Stomach (tissue), 9 donors: ENCODE data around the gene APBA3. TPM values are rescaled to one million over a fixed set of nuclear protein-coding genes. Genes with fewer than 3 reads are reported as not detected.
A peak's percentile ranks its signal among the peaks of the same experiment; 100 is the strongest.

ENCODE experiments used
- DNase-seq, 2 donors: peaks; one replicate each; pipeline versions ENCODE4 v3.0.0 to v3.0.0-alpha.2; 2013 to 2019
- H3K27ac ChIP-seq, 5 donors: fragments of 200-600 bp in 4 of 5; sonication (generic) in 4 of 5; one replicate each; pipeline ENCODE4 v1.5.1; 2013 to 2019; ENCODE audit warnings: mild to moderate bottlenecking in 1 of 5, moderate library complexity in 1 of 5
- H3K27me3 ChIP-seq, 3 donors: fragments of 200-600 bp; sonication (generic); one replicate each; pipeline ENCODE4 v1.5.1; 2017 to 2019; ENCODE audit warnings: mixed run types in 1 of 3
- H3K36me3 ChIP-seq, 4 donors: fragments of 200-600 bp; sonication (generic); 1 replicate in 3 of 4; 2 replicates in 1 of 4; pipeline ENCODE4 v1.5.1; 2016 to 2019
- H3K4me1 ChIP-seq, 4 donors: fragments of 200-600 bp; sonication (generic); one replicate each; pipeline ENCODE4 v1.5.1; 2016 to 2019
- H3K4me3 ChIP-seq, 4 donors: fragments of 200-600 bp; sonication (generic) in 3 of 4; one replicate each; pipeline ENCODE4 v1.5.1; 2016 to 2019; ENCODE audit warnings: mild to moderate bottlenecking in 1 of 4
- H3K9me3 ChIP-seq, 4 donors: fragments of 200-600 bp; sonication (generic); one replicate each; pipeline ENCODE4 v1.5.1; 2016 to 2019
- CTCF ChIP-seq, 7 experiments: fragments of 450-650 bp in 4 of 7; fragments of 200-600 bp in 3 of 7; sonication (generic) in 3 of 7; IDR thresholded peaks; one replicate each; pipeline ENCODE4 v1.5.1; 2016 to 2019; ENCODE audit warnings: antibody characterized with exemption in 7 of 7, control low read depth in 2 of 7, mild to moderate bottlenecking in 1 of 7
- EP300 ChIP-seq: sonication (generic); formaldehyde crosslinking; IDR thresholded peaks from one replicate; pipeline ENCODE4 v1.6.1; 2017; ENCODE audit warnings: antibody characterized with exemption
- POLR2A ChIP-seq, 4 donors: fragments of 450-650 bp; IDR thresholded peaks; one replicate each; pipeline ENCODE4 v1.6.1; 2016; ENCODE audit warnings: antibody characterized with exemption in 4 of 4, control low read depth in 2 of 4, mild to moderate bottlenecking in 1 of 4, moderate library complexity in 1 of 4
- POLR2AphosphoS5 ChIP-seq, 3 donors: sonication (generic); formaldehyde crosslinking; IDR thresholded peaks; one replicate each; pipeline ENCODE4 v1.6.1; 2016; ENCODE audit warnings: antibody characterized with exemption in 3 of 3
- WGBS, 5 donors: extraction: QIAGEN DNeasy Blood & Tissue Kit in 3 of 5; methylation state at CpG; one replicate each; pipeline versions ENCODE4 v1.1.5 to v1.1.7; 2013 to 2018; 5-methylcytosine and 5-hydroxymethylcytosine counted together
- intact Hi-C: fragments of 100-400 bp; cut with DNase I; formaldehyde crosslinking; loops from one replicate; pipeline ENCODE4 v1.15.1; 2023; ENCODE audit warnings: low total_unique reads
- polyA plus RNA-seq, 3 donors: library from polyadenylated mRNA; stranded (reverse); fragments of 200-250 nt; gene quantifications; one replicate each; pipeline ENCODE4 v1.2.3, GENCODE V29; 2013
- total RNA-seq, 5 donors: library from RNA; depleted of rRNA; stranded (reverse); fragments of >200 nt; gene quantifications; one replicate each; pipeline versions ENCODE4 v1.1.0 to v1.2.3, GENCODE V29; 2014 to 2016
- donor health status: healthy with polysubstance abuse.
- donor health status: Bipolar disorder and iron deficiency.
- donor health status: healthy.

APBA3 gene
- total and polyA plus RNA-seq, 8 donors = 9.4 to 111 (median 16.6) TPM

- H3K4me1 ChIP-seq = peaks cover 4 to 67% (median 47%) of the 10 kb centered on the region in 4 donors
- H3K27ac ChIP-seq = peak overlapping the region; percentile 78 to 88 (median 86)
- no peak overlapping the region for H3K4me3 ChIP-seq
- no peak for TF ChIP-seq CTCF (IDR thresholded peaks at IDR 0.05)
- no peak for TF ChIP-seq EP300
- no peak for TF ChIP-seq POLR2AphosphoS5 (IDR thresholded peaks at IDR 0.05)
- no peaks in the 10 kb centered on the region for H3K9me3 ChIP-seq
- WGBS, 5 donors = 84 to 90% (median 88%) methylated on average over 4 of the region's 4 CpGs
- H3K27me3 ChIP-seq = peaks cover 0 to 61% (median 36%) of the 10 kb centered on the region in 3 donors
- no peak for DNase-seq
- intact Hi-C loops = no loop called here
- H3K36me3 ChIP-seq = no peaks in the 10 kb centered on the region
Observed at GRCh38 chr19:3719868-3720267, 41.6 kb downstream of the APBA3 start.

- intact Hi-C loops = no loop called here
- peaks cover 10 to 53% (median 47%) of the 10 kb centered on the region in 4 donors for H3K4me1 ChIP-seq
- TF ChIP-seq CTCF (IDR thresholded peaks at IDR 0.05) (no peak), POLR2A (IDR thresholded peaks at IDR 0.05) (no peak), POLR2AphosphoS5 (IDR thresholded peaks at IDR 0.05) (no peak), EP300 (no peak)
- no peak for DNase-seq
- WGBS, 5 donors = 73 to 77% (median 74%) methylated on average over 15 to 16 of the region's 16 CpGs
- H3K27ac ChIP-seq = no peak overlapping the region
- no peaks in the 10 kb centered on the region for H3K9me3 ChIP-seq
- H3K27me3 ChIP-seq = peaks cover 0 to 28% (median 15%) of the 10 kb centered on the region in 3 donors
- H3K36me3 ChIP-seq = no peaks in the 10 kb centered on the region
- H3K4me3 ChIP-seq = no peak overlapping the region
Observed at GRCh38 chr19:3716147-3716668, 45.3 kb downstream of the APBA3 start.

- 25 to 35% (median 33%) methylated on average over 21 to 23 of the region's 23 CpGs for WGBS, 5 donors
- Histone ChIP-seq H3K9me3 (no peaks in the 10 kb centered on the region), H3K27ac (peak overlapping the region; percentile 75 to 88 (median 84)), H3K4me3 (no peak overlapping the region), H3K36me3 (no peaks in the 10 kb centered on the region), H3K27me3 (peaks cover 0 to 10% (median 0%) of the 10 kb centered on the region in 3 donors), H3K4me1 (peaks cover 13 to 41% (median 40%) of the 10 kb centered on the region in 4 donors)
- no peak for TF ChIP-seq EP300
- no peak for TF ChIP-seq POLR2A (IDR thresholded peaks at IDR 0.05)
- TF ChIP-seq POLR2AphosphoS5 (IDR thresholded peaks at IDR 0.05) = peak in 1 of 3 donors; percentile 45
- TF ChIP-seq CTCF (IDR thresholded peaks at IDR 0.05) = no peak
- DNase-seq = peak; percentile 80 to 81
- intact Hi-C loops = no loop called here
Observed at GRCh38 chr19:3712663-3713611, 48.6 kb downstream of the APBA3 start.

GRCh38 chr19:3710265-3710812, 51.2 kb downstream of the APBA3 start:
- H3K4me3 ChIP-seq = peak overlapping the region in 1 of 4 donors; percentile 55
- DNase-seq = peak; percentile 95 to 99
- TF ChIP-seq EP300 = no peak
- peak; percentile 33 to 93 (median 77) for TF ChIP-seq POLR2AphosphoS5 (IDR thresholded peaks at IDR 0.05)
- peaks cover 0 to 22% (median 0%) of the 10 kb centered on the region in 3 donors for H3K27me3 ChIP-seq
- peaks cover 15 to 50% (median 47%) of the 10 kb centered on the region in 4 donors for H3K4me1 ChIP-seq
- WGBS, 5 donors = 19 to 35% (median 24%) methylated on average over 16 to 20 of the region's 20 CpGs
- intact Hi-C loops = no loop called here
- peak overlapping the region; percentile 33 to 90 (median 88) for H3K27ac ChIP-seq
- no peaks in the 10 kb centered on the region for H3K36me3 ChIP-seq
- no peaks in the 10 kb centered on the region for H3K9me3 ChIP-seq
